ENCODE results near the gene GRIN1.
"Not testable (repeated sequence)": the region's sequence is repeated elsewhere in the genome, so short reads cannot be mapped to it uniquely, and the experiment has no call there.

The GRIN1 gene

GRCh38 chr9:137116027-137116507 is 22.9 kb upstream of the GRIN1 start:
- no peak for TF ChIP-seq POLR2A (IDR thresholded peaks at IDR 0.05; ENCODE audit: low read depth, low read length)
- FAIRE-seq (no peak), DNase-seq (ENCODE audit: insufficient read length, low spot score) (no peak)

DNA sequence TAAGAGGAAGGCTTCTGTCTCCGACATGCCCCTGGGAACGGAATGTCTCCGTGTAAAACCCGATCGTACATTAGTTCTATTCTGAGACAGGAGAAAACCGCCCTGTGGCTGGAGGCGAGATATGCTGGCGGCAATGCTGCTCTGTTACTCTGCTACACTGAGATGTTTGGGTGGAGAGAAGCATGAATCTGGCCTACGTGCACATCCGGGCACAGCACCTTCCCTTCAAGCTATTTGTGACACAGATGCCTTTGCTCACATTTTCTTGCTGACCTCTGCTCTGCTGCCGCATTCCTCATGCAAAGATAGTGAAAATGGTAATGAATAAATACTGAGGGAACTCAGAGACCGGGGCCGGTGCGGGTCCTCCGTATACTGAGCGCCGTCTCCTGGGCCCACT is 22.2 kb upstream of the GRIN1 start:
- no peak for TF ChIP-seq POLR2A (IDR thresholded peaks at IDR 0.05; ENCODE audit: low read depth, low read length)
- FAIRE-seq (no peak), DNase-seq (ENCODE audit: insufficient read length, low spot score) (no peak)

DNA sequence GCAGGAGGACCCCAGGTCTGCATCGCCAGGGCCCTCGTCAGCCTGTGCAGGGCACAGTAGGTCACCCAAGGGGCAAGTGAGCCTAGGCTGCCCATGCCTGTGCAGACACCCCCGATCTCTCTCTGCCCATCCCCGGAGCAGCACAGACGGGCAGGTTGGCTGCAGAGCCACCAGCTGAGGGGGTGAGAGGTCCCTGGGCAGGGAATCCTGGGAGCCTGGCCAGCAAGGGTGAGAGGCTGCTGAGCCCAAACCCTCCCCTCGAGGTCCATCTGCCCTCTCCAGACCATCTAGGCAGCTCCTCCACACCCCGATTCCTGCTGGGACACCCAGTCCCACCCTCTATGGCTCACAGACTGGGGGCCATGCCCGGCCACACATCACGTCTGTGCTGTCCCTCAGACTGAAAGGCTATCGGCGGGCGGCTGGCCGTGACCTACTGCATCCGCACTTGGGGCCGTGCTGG is 21.7 kb upstream of the GRIN1 start:
- no peak for DNase-seq (ENCODE audit: insufficient read length, low spot score)
- no peak for FAIRE-seq
- TF ChIP-seq POLR2A (IDR thresholded peaks at IDR 0.05; ENCODE audit: low read depth, low read length) = no peak

GRCh38 chr9:137118092-137118603 is 20.8 kb upstream of the GRIN1 start:
- DNase-seq (ENCODE audit: insufficient read length, low spot score); FAIRE-seq: not testable (repeated sequence)

DNA sequence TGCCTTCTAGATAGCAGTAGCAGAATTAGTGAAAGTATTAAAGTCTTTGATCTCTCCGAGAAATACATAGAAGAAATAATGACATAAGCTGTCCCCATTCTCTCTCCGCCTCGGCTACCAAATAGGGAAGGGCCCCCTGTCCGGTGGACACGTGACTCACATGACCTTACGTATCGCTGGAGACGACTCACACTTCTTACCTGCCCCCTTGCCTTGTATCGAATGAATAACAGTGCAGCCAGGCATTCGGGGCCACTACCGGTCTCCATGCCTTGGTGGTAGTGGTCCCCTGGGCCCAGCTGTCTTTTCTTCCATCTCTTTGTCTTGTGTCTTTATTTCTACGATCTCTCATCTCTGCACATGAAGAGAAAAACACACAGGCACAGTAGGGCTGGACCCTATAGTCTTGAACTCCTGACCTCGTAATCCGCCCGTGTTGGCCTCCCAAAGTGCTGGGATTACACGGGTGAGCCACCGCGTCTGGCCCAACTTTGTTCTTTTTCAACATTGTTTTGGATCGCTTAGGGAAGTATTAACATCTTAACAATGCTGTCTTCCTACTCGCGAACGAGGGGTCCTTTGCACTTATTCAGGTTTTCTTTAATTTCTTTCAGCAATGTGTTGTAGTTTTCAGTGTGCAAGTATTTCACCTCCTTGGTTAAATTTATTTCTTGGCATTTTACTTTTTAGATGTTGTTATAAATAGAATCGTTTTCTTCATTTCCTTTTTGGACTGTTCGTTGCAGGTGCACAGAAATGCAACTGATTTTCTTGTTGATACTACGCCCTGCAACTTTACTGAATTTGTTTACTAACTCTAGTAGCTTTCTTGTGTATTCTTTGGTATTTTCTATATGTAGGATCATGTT is 16.8 kb upstream of the GRIN1 start:
- DNase-seq (ENCODE audit: insufficient read length, low spot score) = not testable (repeated sequence)

GRCh38 chr9:137122796-137123467 is 16.0 kb upstream of the GRIN1 start:
- DNase-seq (ENCODE audit: insufficient read length, low spot score); FAIRE-seq: not testable (repeated sequence)

More for the DNA sequence above, 16.8 kb upstream of the GRIN1 start:
- not testable (repeated sequence) for FAIRE-seq

- FAIRE-seq = no peak
- TF ChIP-seq POLR2A (IDR thresholded peaks at IDR 0.05; ENCODE audit: low read depth, low read length) = no peak
- no peak for DNase-seq (ENCODE audit: insufficient read length, low spot score)
Observed at GRCh38 chr9:137123468-137123837, 15.5 kb upstream of the GRIN1 start.

GRCh38 chr9:137123952-137124462 is 14.9 kb upstream of the GRIN1 start:
- FAIRE-seq; DNase-seq (ENCODE audit: insufficient read length, low spot score): not testable (repeated sequence)

DNA sequence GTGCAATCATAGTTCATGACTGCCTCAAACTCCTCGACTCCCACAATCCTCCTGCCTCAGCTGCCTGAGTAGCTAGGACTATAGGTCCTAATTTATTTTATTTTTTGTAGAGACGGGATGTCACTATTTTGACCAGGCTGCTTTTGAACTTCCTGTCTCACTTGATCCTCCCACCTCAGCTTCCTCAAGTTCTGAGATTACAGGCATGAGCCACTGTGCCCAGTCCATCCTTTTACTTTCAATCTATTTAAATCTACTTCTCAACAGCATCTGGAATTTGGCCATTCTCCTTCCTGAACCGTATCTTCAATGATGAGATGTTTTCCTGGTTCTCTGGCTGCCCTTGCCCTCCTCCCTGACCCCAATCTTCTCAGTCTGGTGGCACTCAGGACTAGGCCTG is 12.2 kb upstream of the GRIN1 start:
- no peak for FAIRE-seq
- TF ChIP-seq POLR2A (IDR thresholded peaks at IDR 0.05; ENCODE audit: low read depth, low read length) = no peak
- DNase-seq (ENCODE audit: insufficient read length, low spot score) = no peak

DNA sequence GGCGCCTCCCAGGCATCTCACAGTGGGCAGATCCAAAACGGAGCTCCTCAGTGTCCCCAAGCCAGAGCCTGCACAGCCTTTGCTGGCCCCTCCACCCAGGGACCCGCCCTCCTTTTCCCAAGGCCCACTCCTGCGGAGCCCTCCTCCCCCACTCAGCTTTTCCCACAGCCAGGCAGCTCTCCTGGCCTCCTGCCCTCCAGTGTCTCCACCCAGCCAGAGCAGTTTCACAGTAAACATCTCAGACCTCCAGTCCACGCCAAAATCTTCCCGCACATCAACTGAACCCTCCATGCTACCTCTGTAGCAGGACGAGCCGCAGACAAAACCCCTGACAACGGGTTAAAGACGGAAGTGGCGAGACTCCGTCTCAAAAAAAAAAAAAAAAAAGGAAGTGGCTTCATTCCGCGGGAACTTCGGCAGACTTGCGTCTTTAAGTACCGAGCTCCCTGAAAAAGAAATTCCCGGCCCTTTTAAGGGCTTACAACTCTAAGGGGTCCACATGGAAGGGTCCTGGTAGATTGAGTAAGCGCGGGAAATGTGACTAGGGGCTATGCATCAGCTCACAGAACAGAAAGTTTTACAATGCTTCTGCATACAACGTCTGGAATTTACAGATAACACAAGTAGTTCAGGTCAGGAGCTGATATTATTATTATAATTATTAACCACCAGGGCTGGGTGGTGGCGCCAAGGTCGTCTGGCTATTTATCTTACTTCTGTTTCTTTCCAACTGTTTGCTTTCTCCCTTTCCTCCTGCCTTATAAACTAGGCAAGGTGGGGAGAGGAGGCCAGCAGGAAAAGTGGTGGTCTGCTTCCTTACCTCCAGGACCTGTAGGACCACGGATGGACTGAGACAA is 11.4 kb upstream of the GRIN1 start:
- FAIRE-seq (no peak), DNase-seq (ENCODE audit: insufficient read length, low spot score) (no peak)
- TF ChIP-seq POLR2A (IDR thresholded peaks at IDR 0.05; ENCODE audit: low read depth, low read length) = no peak

- DNase-seq (ENCODE audit: insufficient read length, low spot score) (no peak), FAIRE-seq (no peak)
- TF ChIP-seq POLR2A (IDR thresholded peaks at IDR 0.05; ENCODE audit: low read depth, low read length) = no peak
Observed at GRCh38 chr9:137128158-137128861, 10.6 kb upstream of the GRIN1 start.

- no peak for DNase-seq (ENCODE audit: insufficient read length, low spot score)
- no peak for FAIRE-seq
Observed at GRCh38 chr9:137128862-137129455, 10.0 kb upstream of the GRIN1 start.

More at GRCh38 chr9:137128862-137129455, 10.0 kb upstream of the GRIN1 start:
- TF ChIP-seq POLR2A (IDR thresholded peaks at IDR 0.05; ENCODE audit: low read depth, low read length) = no peak

Data from H54 (cell line).